HAP-1 (cell line): ENCODE measurements around the gene SYPL1.
A peak's percentile ranks its signal among the peaks of the same experiment; 100 is the strongest.

Source experiments
- DNase-seq, 2 experiments: peaks; one replicate each; pipeline ENCODE4 v3.0.0-alpha.2; 2016 to 2020; ENCODE audit warnings: low spot score in 2 of 2
- H3K27me3 ChIP-seq: fragments of 250-450 bp; sonication (Bioruptor Pico); 2 replicates; pipeline ENCODE4 v1.5.1; 2020; ENCODE audit warnings: low read depth, mild to moderate bottlenecking, moderate library complexity
- H3K36me3 ChIP-seq: fragments of 250-450 bp; sonication (Bioruptor Pico); replicated peaks from 2 replicates; pipeline ENCODE4 v1.5.1; 2020; ENCODE audit warnings: mild to moderate bottlenecking
- H3K4me1 ChIP-seq: fragments of 250-450 bp; sonication (Bioruptor Pico); 2 replicates; pipeline ENCODE4 v1.5.1; 2020; ENCODE audit warnings: mild to moderate bottlenecking
- H3K4me3 ChIP-seq: fragments of 250-450 bp; sonication (Bioruptor Pico); 2 replicates; pipeline ENCODE4 v1.5.1; 2020; ENCODE audit warnings: mild to moderate bottlenecking, moderate library complexity
- H3K9me3 ChIP-seq: fragments of 250-450 bp; sonication (Bioruptor Pico); 2 replicates; pipeline ENCODE4 v1.5.1; 2020; ENCODE audit warnings: mild to moderate bottlenecking, moderate library complexity
- in situ Hi-C: fragments of 300-500 bp; cut with MboI; formaldehyde crosslinking; loops from 3 replicates; pipeline ENCODE4 v1.14.3; 2020; ENCODE audit warnings: low sequenced_read_pairs, inconsistent platforms, mixed read lengths

SYPL1 gene

GRCh38 chr7:106056513-106057203 lies 55.5 kb downstream of the SYPL1 start:
- Histone ChIP-seq H3K4me3 (no peak overlapping the region), H3K27me3 (peaks cover 6% of the 10 kb centered on the region; the same call in 1 of the 2 replicates), H3K9me3 (no peaks in the 10 kb centered on the region), H3K4me1 (no peaks in the 10 kb centered on the region), H3K36me3 (no peaks in the 10 kb centered on the region)
- DNase-seq, result peak; percentile 76 to 82
- in situ Hi-C loops, result loop anchor here (5.0 to 25.0 kb wide), 2 partner anchors 96 to 406 kb away; no protein-coding TSS in a partner anchor

- peaks cover 6% of the 10 kb centered on the region; the same call in 1 of the 2 replicates for H3K27me3 ChIP-seq
- in situ Hi-C loops, result loop anchor here (5.0 to 25.0 kb wide), 2 partner anchors 97 to 407 kb away; no protein-coding TSS in a partner anchor
These were observed 57.1 kb downstream of the SYPL1 start for GRCh38 chr7:106054971-106055532.

DNA sequence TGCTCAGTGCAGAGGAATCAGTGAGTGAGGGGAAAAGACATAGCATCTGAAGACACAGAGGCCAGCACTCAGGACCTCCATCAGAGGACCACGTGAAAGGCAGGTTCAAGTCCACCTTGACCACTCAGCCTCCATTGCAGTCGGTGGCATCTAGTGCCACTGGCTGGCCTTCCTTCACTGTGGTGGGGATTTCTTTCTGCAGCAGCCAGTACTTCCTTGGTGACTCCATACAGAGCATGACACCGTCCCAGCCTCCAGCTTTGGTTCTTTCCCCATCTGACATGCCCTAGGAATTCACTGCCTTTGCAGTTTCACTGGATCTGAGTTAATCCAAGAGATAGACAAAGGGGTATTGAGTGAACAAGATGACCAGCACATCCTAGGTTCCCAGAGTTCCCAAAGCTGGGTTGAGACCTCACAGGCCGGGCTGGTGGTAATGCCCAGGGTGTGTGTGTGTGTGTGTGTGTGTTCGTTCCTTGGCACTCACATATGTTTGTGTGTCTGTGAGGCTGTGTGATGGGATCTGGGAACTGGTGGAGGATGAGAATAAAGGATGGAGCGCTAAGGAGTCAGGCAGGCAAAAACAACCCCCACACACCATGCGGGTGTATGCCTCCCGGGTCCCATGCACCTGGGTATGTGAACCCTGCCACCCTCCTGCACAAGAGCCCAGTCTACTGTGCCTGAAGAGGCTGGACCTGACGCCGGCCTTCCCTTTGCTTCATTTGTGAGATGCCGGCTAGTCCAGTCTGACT lies 57.8 kb downstream of the SYPL1 start:
- Histone ChIP-seq H3K4me1 (no peaks in the 10 kb centered on the region), H3K9me3 (no peaks in the 10 kb centered on the region), H3K4me3 (no peak overlapping the region), H3K27me3 (peaks cover 6% of the 10 kb centered on the region; the same call in 1 of the 2 replicates), H3K36me3 (no peaks in the 10 kb centered on the region)
- in situ Hi-C loops, result loop anchor here (25.0 kb wide), 1 partner anchor 408 kb away; no protein-coding TSS in a partner anchor
- no peak for DNase-seq

More at GRCh38 chr7:106054971-106055532, 57.1 kb downstream of the SYPL1 start:
- Histone ChIP-seq H3K36me3 (no peaks in the 10 kb centered on the region), H3K9me3 (no peaks in the 10 kb centered on the region), H3K4me3 (no peak overlapping the region), H3K4me1 (no peaks in the 10 kb centered on the region)
- no peak for DNase-seq

GRCh38 chr7:106053109-106053508 lies 59.0 kb downstream of the SYPL1 start:
- no peak overlapping the region for H3K4me3 ChIP-seq
- H3K36me3 ChIP-seq, result no peaks in the 10 kb centered on the region
- peaks cover 5% of the 10 kb centered on the region for H3K4me1 ChIP-seq
- H3K27me3 ChIP-seq, result peaks cover 6% of the 10 kb centered on the region; the same call in 1 of the 2 replicates
- H3K9me3 ChIP-seq, result no peaks in the 10 kb centered on the region
- no peak for DNase-seq
- in situ Hi-C loops, result loop anchor here (25.0 kb wide), 1 partner anchor 409 kb away; no protein-coding TSS in a partner anchor

GRCh38 chr7:106052681-106053080 lies 59.4 kb downstream of the SYPL1 start:
- Histone ChIP-seq H3K9me3 (no peaks in the 10 kb centered on the region), H3K36me3 (no peaks in the 10 kb centered on the region), H3K4me1 (peaks cover 5% of the 10 kb centered on the region), H3K27me3 (peaks cover 6% of the 10 kb centered on the region; the same call in 1 of the 2 replicates), H3K4me3 (no peak overlapping the region)
- DNase-seq, result no peak
- in situ Hi-C loops, result loop anchor here (25.0 kb wide), 1 partner anchor 410 kb away; no protein-coding TSS in a partner anchor

DNA sequence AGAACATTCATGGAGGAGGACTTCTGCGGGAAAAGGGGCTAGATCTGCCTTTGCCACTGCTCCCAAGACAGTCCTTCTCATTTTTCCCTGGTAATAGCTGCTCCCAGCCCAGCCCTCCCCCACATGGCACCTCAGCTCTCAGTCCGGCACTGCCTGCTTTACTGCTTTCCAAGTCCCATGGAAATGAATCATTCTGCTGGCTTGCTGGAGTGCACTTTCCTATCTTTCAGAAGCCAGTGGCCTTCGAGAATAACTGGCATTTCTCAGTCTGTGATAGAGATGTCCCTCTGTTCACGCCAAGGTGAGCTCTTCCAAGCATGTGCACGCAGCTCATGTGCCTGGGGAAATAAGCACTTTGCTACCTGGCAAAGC lies 61.4 kb downstream of the SYPL1 start:
- Histone ChIP-seq H3K36me3 (no peaks in the 10 kb centered on the region), H3K27me3 (peaks cover 9% of the 10 kb centered on the region; the same call in 1 of the 2 replicates), H3K4me3 (no peak overlapping the region), H3K4me1 (peaks cover 5% of the 10 kb centered on the region), H3K9me3 (no peaks in the 10 kb centered on the region)
- DNase-seq, result no peak
- in situ Hi-C loops, result loop anchor here (25.0 kb wide), 1 partner anchor 412 kb away; no protein-coding TSS in a partner anchor

- in situ Hi-C loops, result loop anchor here (25.0 kb wide), 1 partner anchor 412 kb away; no protein-coding TSS in a partner anchor
- H3K27me3 ChIP-seq, result peaks cover 9% of the 10 kb centered on the region; the same call in 1 of the 2 replicates
These were observed 61.9 kb downstream of the SYPL1 start for GRCh38 chr7:106050002-106050745.

DNA sequence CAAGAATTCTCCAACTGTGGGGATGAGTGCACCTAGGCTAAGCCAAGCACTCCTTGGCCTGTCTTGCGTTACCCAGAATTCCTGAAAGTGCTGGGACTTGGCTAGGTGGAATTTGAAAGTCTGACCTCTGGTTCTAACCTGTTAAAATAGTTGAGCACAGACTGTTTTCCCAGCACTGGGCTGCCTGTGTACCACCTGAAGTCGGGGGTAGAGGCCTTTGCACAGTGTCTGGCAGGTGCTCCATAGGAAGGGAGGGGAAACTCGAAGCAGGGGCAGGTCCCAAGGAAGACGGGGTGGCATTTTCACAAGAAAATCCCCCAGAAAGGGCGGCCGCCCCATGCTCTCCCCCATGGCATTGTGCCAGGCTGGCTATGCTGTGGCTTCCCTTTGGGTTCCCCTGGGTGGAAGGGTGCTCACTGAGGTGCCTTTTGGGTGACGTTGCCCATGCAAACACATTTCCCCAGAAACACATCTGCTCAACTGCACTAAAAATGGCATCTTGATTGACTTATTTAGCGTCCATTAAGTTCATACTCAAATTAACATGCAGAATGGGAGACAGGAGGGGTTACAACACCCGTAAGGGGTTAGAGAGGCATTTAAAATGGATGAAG lies 62.9 kb downstream of the SYPL1 start:
- Histone ChIP-seq H3K4me1 (peaks cover 5% of the 10 kb centered on the region), H3K4me3 (no peak overlapping the region), H3K27me3 (peaks cover 15% of the 10 kb centered on the region), H3K9me3 (no peaks in the 10 kb centered on the region), H3K36me3 (no peaks in the 10 kb centered on the region)
- in situ Hi-C loops, result loop anchor here (25.0 kb wide), 1 partner anchor 412 kb away; no protein-coding TSS in a partner anchor
- DNase-seq, result no peak

More at GRCh38 chr7:106050002-106050745, 61.9 kb downstream of the SYPL1 start:
- peak in 1 of 2 experiments; percentile 28 for DNase-seq
- no peaks in the 10 kb centered on the region for H3K36me3 ChIP-seq
- no peaks in the 10 kb centered on the region for H3K9me3 ChIP-seq
- H3K4me1 ChIP-seq, result peaks cover 5% of the 10 kb centered on the region
- H3K4me3 ChIP-seq, result no peak overlapping the region

DNA sequence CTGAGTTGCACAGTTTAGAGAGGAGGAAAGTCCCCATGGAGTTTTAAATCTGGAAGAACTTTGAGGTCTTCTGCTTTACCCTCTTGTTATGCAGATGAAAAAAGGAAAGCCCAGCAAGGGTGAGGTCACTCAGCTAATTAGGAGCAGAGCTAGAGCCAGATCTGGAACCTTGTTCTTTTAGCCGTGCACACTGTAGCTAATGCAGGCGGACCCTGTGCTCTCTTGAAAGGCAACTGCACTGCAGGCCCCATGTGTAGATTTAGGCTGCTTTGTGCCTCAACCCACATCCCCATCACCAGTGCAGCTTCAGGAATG lies 63.4 kb downstream of the SYPL1 start:
- Histone ChIP-seq H3K9me3 (no peaks in the 10 kb centered on the region), H3K36me3 (no peaks in the 10 kb centered on the region), H3K27me3 (peaks cover 16% of the 10 kb centered on the region), H3K4me1 (peaks cover 5% of the 10 kb centered on the region), H3K4me3 (no peak overlapping the region)
- in situ Hi-C loops, result loop anchor here (25.0 kb wide), 1 partner anchor 411 kb away; no protein-coding TSS in a partner anchor
- DNase-seq, result peak in 1 of 2 experiments; percentile 52

DNA sequence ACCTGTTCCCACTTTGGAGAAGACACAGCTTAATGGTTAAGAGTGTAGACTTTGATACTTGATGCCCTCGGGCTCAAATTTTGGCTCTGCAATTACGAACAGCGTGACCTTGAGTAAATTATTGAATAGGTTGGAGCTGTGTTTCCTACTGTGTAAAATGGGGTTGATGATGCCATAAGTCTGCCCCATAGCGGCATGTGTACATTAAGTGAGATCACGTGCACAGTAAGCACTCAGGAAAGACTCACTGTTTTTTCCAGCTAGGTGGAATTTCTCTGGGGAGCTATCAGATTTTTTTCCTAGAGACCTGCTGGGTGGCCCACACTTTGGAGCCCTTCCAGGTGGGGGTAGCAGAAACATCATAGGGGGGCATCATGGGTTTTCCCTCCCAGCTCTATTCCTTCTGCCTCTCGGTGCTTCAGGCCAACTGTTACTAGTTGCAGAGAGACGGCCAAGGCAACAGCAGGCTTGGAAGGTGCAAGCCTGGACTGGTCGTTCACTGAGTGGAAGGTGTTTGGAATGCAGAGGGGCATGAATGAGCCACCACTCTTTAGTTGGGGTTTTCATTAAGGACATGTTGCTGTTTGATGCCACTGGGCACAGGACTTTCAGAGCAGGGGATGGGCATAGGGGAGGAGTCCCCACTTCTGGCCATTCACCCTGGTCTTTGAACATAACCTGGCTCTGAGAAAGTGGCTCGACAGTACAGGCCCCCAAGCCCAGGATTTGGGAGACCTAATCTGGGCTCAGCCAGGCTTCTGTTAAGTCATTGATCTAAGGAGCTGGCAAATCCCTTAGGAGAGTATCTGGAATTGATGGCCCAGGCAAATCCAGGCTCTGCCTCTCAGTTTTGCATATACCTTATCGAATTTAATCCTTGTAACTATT lies 64.0 kb downstream of the SYPL1 start:
- no peak overlapping the region for H3K4me3 ChIP-seq
- no peaks in the 10 kb centered on the region for H3K9me3 ChIP-seq
- DNase-seq, result no peak
- H3K27me3 ChIP-seq, result peaks cover 16% of the 10 kb centered on the region
- no peaks in the 10 kb centered on the region for H3K36me3 ChIP-seq
- in situ Hi-C loops, result loop anchor here (25.0 kb wide), 1 partner anchor 411 kb away; no protein-coding TSS in a partner anchor
- peaks cover 5% of the 10 kb centered on the region for H3K4me1 ChIP-seq

DNA sequence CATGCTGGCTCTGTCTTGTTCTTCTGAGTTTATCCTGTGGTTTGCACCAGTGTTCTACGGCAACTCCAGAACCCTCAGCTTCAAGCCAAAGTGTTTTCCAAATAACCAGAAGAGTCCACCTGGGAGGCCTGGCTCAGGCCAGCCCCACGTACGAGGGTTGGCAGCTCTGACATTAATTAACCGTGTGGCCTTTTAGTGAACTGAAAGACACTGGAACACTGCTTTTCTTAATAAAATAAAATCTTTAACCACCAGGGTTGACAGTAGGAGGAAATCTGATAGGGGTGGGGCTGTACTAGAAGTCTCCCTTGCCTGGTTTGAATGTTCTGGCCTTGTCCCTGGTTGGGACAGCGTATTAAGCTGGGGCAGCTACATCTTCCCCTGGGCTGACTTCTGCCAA lies 64.9 kb downstream of the SYPL1 start:
- Histone ChIP-seq H3K36me3 (no peaks in the 10 kb centered on the region), H3K4me3 (no peak overlapping the region), H3K4me1 (peaks cover 8% of the 10 kb centered on the region), H3K27me3 (peaks cover 12% of the 10 kb centered on the region), H3K9me3 (no peaks in the 10 kb centered on the region)
- in situ Hi-C loops, result loop anchor here (25.0 kb wide), 1 partner anchor 410 kb away; no protein-coding TSS in a partner anchor
- DNase-seq, result no peak

DNA sequence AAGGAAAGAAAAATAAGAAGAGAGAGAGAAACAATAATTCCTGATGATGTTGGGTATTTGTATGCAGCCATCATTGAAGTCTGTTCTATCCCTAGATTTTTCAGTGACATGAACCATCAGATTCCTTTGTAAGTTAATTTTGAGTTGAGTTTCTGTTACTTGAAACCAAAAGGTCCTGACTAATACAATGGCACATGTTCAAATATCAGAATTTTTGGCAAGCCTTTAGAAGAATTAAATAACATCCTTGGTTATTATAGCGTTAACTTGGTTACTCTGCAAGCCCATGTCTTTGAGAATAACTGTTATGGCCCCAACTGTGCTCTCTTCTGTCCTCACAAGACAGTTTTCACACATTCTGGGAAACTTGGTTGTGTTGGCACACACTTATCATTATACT lies 66.5 kb downstream of the SYPL1 start:
- Histone ChIP-seq H3K36me3 (no peaks in the 10 kb centered on the region; the same call in 1 of the 2 replicates), H3K4me1 (peaks cover 8% of the 10 kb centered on the region), H3K9me3 (no peaks in the 10 kb centered on the region), H3K27me3 (peaks cover 14% of the 10 kb centered on the region), H3K4me3 (no peak overlapping the region)
- in situ Hi-C loops, result loop anchor here (25.0 kb wide), 1 partner anchor 408 kb away; no protein-coding TSS in a partner anchor
- no peak for DNase-seq
